K562 (cell line): Measurements from ENCODE around the gene SCYL1. TPM values are rescaled to one million over a fixed set of nuclear protein-coding genes. Genes with fewer than 3 reads are reported as not detected.
A peak's percentile ranks its signal among the peaks of the same experiment; 100 is the strongest.

ENCODE experiments used
- ATAC-seq: fragments of 200-7000 bp; cut with Tn5 transposase; 3 replicates; pipeline ENCODE4 v1.9.1; 2020; ENCODE audit warnings: moderate library complexity
- BruUV-seq: library from RNA; stranded (reverse); fragments of 400-500 nt; replicated peaks from 2 replicates; lab custom pipeline; 2021; lab: Mats Ljungman, UMichigan
- CTCF ChIA-PET: fragments of 300-600 bp; formaldehyde crosslinking; extraction: SDS; loops from one replicate; lab custom pipeline; 2021; ENCODE audit warnings: low intra/inter-chr PET ratio; lab: Yijun Ruan, JAX
- POLR2A ChIA-PET: fragments of 300-600, 350-650 bp; sonication (Branson Sonifier 250); formaldehyde crosslinking; extraction: SDS; loops from one replicate; lab custom pipeline; 2021; ENCODE audit warnings: antibody characterized with exemption, inconsistent platforms; lab: Yijun Ruan, JAX
- DNase-seq, 4 experiments: peaks; one replicate each; pipeline versions ENCODE4 v3.0.0 to v3.0.0-alpha.2; 2011 to 2018; ENCODE audit warnings: low spot score in 3 of 4, mixed read lengths in 3 of 4; ENCODE audit errors: extremely low read depth in 1 of 4
- FAIRE-seq: peaks from 2 replicates; lab custom pipeline; 2011; peaks lifted over from hg19 to GRCh38; lab: Jason Lieb, UNC
- H2AFZ ChIP-seq: 2 replicates; pipeline ENCODE4 v1.6.0; 2011; ENCODE audit warnings: low read depth, low read length, control low read depth, inconsistent platforms
- H3K27ac ChIP-seq: fragments of 200-600 bp; 3 replicates; pipeline ENCODE4 v1.8.0; 2011; ENCODE audit warnings: low read depth, mild to moderate bottlenecking, control low read depth, inconsistent platforms, low read length, moderate library complexity, mixed read lengths; ENCODE audit errors: extremely low read depth
- H3K27me3 ChIP-seq, 2 experiments: fragments of 300-600 bp in 1 of 2; 2 replicates in 1 of 2; 3 replicates in 1 of 2; pipeline versions ENCODE4 v1.6.0 to v1.8.0; 2011; ENCODE audit warnings: inconsistent platforms in 2 of 2, low read length in 2 of 2, mild to moderate bottlenecking in 1 of 2, mixed read lengths in 1 of 2, moderate library complexity in 1 of 2; ENCODE audit not compliant: control insufficient read depth in 2 of 2, insufficient read depth in 2 of 2
- H3K36me3 ChIP-seq: fragments of 300-600 bp; 3 replicates; pipeline ENCODE4 v1.8.0; 2011; ENCODE audit warnings: mild to moderate bottlenecking, low read length, inconsistent platforms; ENCODE audit not compliant: control insufficient read depth, insufficient read depth
- H3K4me1 ChIP-seq, 2 experiments: fragments of 200-600 bp in 1 of 2; replicated peaks in 1 of 2; 2 replicates in 1 of 2; 3 replicates in 1 of 2; pipeline versions ENCODE4 v1.5.1 to v1.8.0; 2011; ENCODE audit warnings: inconsistent platforms in 2 of 2, low read length in 2 of 2, mild to moderate bottlenecking in 1 of 2, mixed read lengths in 1 of 2, moderate library complexity in 1 of 2; ENCODE audit not compliant: control insufficient read depth in 2 of 2, insufficient read depth in 2 of 2
- H3K4me2 ChIP-seq: 2 replicates; pipeline ENCODE4 v1.6.1; 2011; ENCODE audit warnings: low read length, control low read depth, inconsistent platforms, mixed read lengths; ENCODE audit not compliant: insufficient read depth
- H3K4me3 ChIP-seq: fragments of 200-600 bp; sonication (generic), shearing (Covaris generic); 2 replicates; pipeline ENCODE4 v1.5.1; 2016; ENCODE audit warnings: control low read depth, inconsistent platforms
- H3K79me2 ChIP-seq: fragments of 200-600 bp; 3 replicates; pipeline ENCODE4 v1.8.0; 2011; ENCODE audit warnings: low read length, inconsistent platforms; ENCODE audit not compliant: control insufficient read depth, insufficient read depth
- H3K9ac ChIP-seq, 2 experiments: 2 replicates each; pipeline versions ENCODE4 v1.6.0 to v1.6.1; 2011; ENCODE audit warnings: low read depth in 2 of 2, low read length in 2 of 2, control low read depth in 1 of 2, inconsistent platforms in 1 of 2, mild to moderate bottlenecking in 1 of 2, mixed read lengths in 1 of 2; ENCODE audit not compliant: insufficient read depth in 1 of 2
- H3K9me1 ChIP-seq: one replicate; pipeline ENCODE4 v1.6.0; 2011; ENCODE audit warnings: inconsistent platforms, mild to moderate bottlenecking, low read length, moderate library complexity; ENCODE audit not compliant: control insufficient read depth, insufficient read depth
- H3K9me3 ChIP-seq: replicated peaks from 2 replicates; pipeline ENCODE4 v1.5.1; 2011; ENCODE audit warnings: low read depth, low read length, inconsistent platforms; ENCODE audit not compliant: control insufficient read depth, insufficient read depth
- H4K20me1 ChIP-seq: replicated peaks from 2 replicates; pipeline ENCODE4 v1.6.1; 2011; ENCODE audit warnings: low read length, inconsistent platforms, mixed read lengths; ENCODE audit not compliant: control insufficient read depth, insufficient read depth
- CCNT2 ChIP-seq: IDR thresholded peaks from 2 replicates; pipeline ENCODE4 v1.6.1; 2011; ENCODE audit warnings: borderline replicate concordance, low read depth, mild to moderate bottlenecking, moderate library complexity, mixed read lengths, low read length; ENCODE audit not compliant: insufficient read length; ENCODE audit errors: extremely low read depth
- CXXC5 ChIP-seq: fragments of 250-450 bp; sonication (Bioruptor Pico); IDR thresholded peaks from 2 replicates; pipeline ENCODE4 v1.8.0; 2022; ENCODE audit warnings: inconsistent platforms, mild to moderate bottlenecking, moderate library complexity
- DDX20 ChIP-seq: fragments of 450-650 bp; IDR thresholded peaks from 2 replicates; pipeline ENCODE4 v1.6.1; 2016; ENCODE audit warnings: missing genetic modification characterization, low read depth, mild to moderate bottlenecking, missing compliant biosample characterization, moderate library complexity
- EGR1 ChIP-seq: fragments of 450-650 bp; conservative IDR thresholded peaks from 2 replicates; pipeline ENCODE4 v1.6.1; 2017; ENCODE audit warnings: mild to moderate bottlenecking
- ELF2 ChIP-seq: fragments of 250-450 bp; sonication (Bioruptor Pico); IDR thresholded peaks from 2 replicates; pipeline ENCODE4 v1.5.0; 2021; ENCODE audit warnings: mild to moderate bottlenecking
- HDAC1 ChIP-seq, 2 experiments: fragments of 450-650 bp; IDR thresholded peaks; 2 replicates each; pipeline ENCODE4 v1.6.1; 2016 to 2017; ENCODE audit warnings: inconsistent platforms in 1 of 2, mild to moderate bottlenecking in 1 of 2, moderate library complexity in 1 of 2
- HMGN3 ChIP-seq: IDR thresholded peaks from 2 replicates; pipeline ENCODE4 v1.6.1; 2011; ENCODE audit warnings: borderline replicate concordance, low read depth, mild to moderate bottlenecking, mixed read lengths, low read length; ENCODE audit not compliant: insufficient read length; ENCODE audit errors: extremely low read depth
- KLF6 ChIP-seq: fragments of 250-450 bp; sonication (Bioruptor Pico); IDR thresholded peaks from 2 replicates; pipeline ENCODE4 v1.4.0; 2020; ENCODE audit warnings: mild to moderate bottlenecking, moderate library complexity, borderline replicate concordance
- SIN3A ChIP-seq, 2 experiments: fragments of 150-350 bp in 1 of 2; IDR thresholded peaks; 2 replicates each; pipeline ENCODE4 v1.6.1; 2011 to 2016; ENCODE audit warnings: borderline replicate concordance in 2 of 2, low read depth in 2 of 2, low read length in 2 of 2, mild to moderate bottlenecking in 2 of 2, moderate library complexity in 2 of 2; ENCODE audit not compliant: control insufficient read depth in 1 of 2
- SREBF1 ChIP-seq: fragments of 150-350 bp; IDR thresholded peaks from 2 replicates; pipeline ENCODE4 v1.6.1; 2014; ENCODE audit warnings: antibody characterized with exemption, low read depth, low read length, borderline replicate concordance
- YY1 ChIP-seq, 3 experiments: IDR thresholded peaks; 2 replicates each; pipeline ENCODE4 v1.6.1; 2011; ENCODE audit warnings: low read length in 2 of 3, mild to moderate bottlenecking in 2 of 3, moderate library complexity in 2 of 3, borderline replicate concordance in 1 of 3, control low read depth in 1 of 3, low read depth in 1 of 3; ENCODE audit not compliant: insufficient read depth in 3 of 3, insufficient replicate concordance in 2 of 3, control insufficient read depth in 1 of 3, insufficient read length in 1 of 3; ENCODE audit errors: extremely low read depth in 1 of 3
- ZBTB7A ChIP-seq: IDR thresholded peaks from 2 replicates; pipeline ENCODE4 v1.6.1; 2011; ENCODE audit warnings: low read depth, mild to moderate bottlenecking, low read length, moderate library complexity, borderline replicate concordance; ENCODE audit not compliant: control insufficient read depth
- ZFX ChIP-seq: sonication (generic); formaldehyde crosslinking; IDR thresholded peaks from 2 replicates; pipeline ENCODE4 v1.8.0; 2022; ENCODE audit warnings: mild to moderate bottlenecking, missing genetic modification reagents, moderate library complexity
- WGBS: fragments of 100-300 bp; shearing (Covaris generic); methylation state at CpG from one replicate; pipeline ENCODE4 v1.1.6; 2016; ENCODE audit warnings: low coverage, mixed read lengths; ENCODE audit not compliant: insufficient coverage; ENCODE audit errors: missing lambda C conversion rate; 5-methylcytosine and 5-hydroxymethylcytosine counted together
- in situ Hi-C: fragments of 300-500 bp; cut with MboI; formaldehyde crosslinking; loops from 4 replicates; pipeline ENCODE4 v1.15.0; 2018; ENCODE audit warnings: inconsistent platforms, mixed read lengths
- intact Hi-C: fragments of 100-400 bp; cut with micrococcal nuclease; formaldehyde crosslinking; loops from 2 replicates; pipeline ENCODE4 v1.14.2; 2022
- polyA plus RNA-seq, 8 experiments: library from polyadenylated mRNA; depleted of rRNA in 4 of 8; stranded (reverse) in 5 of 8; unstranded in 3 of 8; fragments of >200 nt; fragmentation: Nextera tagmentation in 2 of 8; fragmentation: Illumina TruSeq in 1 of 8; extraction: Ambion mirVana in 2 of 8; extraction: Trizol in 1 of 8; gene quantifications; 2 replicates each; pipeline versions ENCODE4 v1.2.1 to v1.2.3, GENCODE V29; 2011 to 2014; ENCODE audit warnings: inconsistent platforms in 1 of 8, missing spikeins in 1 of 8
- total RNA-seq, 7 experiments: library from RNA; depleted of rRNA in 6 of 7; stranded (reverse); fragments of >200 nt in 6 of 7; fragmentation: Illumina TruSeq in 2 of 7; extraction: Trizol in 2 of 7; gene quantifications; 2 replicates each; pipeline versions ENCODE4 v1.2.1 to v1.2.3, GENCODE V29; 2011 to 2021; ENCODE audit warnings: low replicate concordance in 1 of 7
- TF ChIP-seq, protein P1 (sequence below): sonication (generic); formaldehyde crosslinking; IDR thresholded peaks from 2 replicates; pipeline ENCODE4 v1.8.1; 2022; ENCODE audit warnings: missing genetic modification reagents
- TF ChIP-seq, protein P2 (sequence below), 2 experiments: fragments of 450-650 bp; IDR thresholded peaks; 2 replicates each; pipeline ENCODE4 v1.6.1; 2016

The SCYL1 gene
- total and polyA plus RNA-seq, 9 of the 15 experiments (the other 6 are each of a cell fraction or from before 2014, with no cell fraction given): 1.9 to 145 (median 57.6) TPM

DNA sequence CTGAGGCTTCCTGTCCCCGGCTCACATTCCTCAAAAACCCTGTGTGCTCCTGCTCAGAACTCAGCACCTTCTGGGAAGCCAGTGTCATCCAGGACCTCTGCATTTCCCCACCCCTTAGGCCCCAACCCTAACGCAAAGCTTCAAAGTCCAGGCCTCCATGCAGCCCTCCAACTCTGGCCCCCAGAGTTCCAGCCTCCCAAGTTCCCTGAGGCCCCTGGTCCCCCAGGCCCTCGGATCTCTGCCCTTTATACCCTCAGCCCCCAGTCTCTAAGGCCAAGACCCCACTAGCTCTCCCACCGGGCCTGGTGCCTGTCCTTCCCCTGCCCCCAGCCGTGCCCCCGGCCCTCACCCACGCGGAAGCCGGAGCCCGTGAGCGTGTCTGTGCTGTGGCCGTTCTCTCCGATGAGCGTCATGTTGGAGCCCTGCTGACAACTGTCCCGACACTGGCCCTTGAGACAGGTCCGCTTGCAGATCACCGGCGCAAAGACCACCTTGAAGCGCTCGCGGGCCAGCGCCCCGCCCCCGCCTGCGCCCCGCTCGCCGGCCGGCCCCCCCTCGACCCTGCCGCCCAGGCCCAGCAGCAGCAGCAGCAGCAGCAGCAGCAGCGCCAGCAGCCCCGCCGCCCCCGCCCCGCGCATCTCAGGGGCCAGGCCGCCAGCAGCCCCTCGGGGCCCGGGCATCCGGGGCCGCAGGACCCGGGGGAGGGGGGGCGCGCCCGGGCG lies 32.6 kb downstream of the SCYL1 start:
- Histone ChIP-seq H4K20me1 (no peaks in the 10 kb centered on the region), H3K4me2 (no peak overlapping the region; the same call in 1 of the 2 replicates), H3K4me1 (peaks cover 62 to 84% of the 10 kb centered on the region in 2 experiments), H3K9me1 (no peaks in the 10 kb centered on the region), H3K9me3 (no peaks in the 10 kb centered on the region), H3K4me3 (peak overlapping the region; percentile 41), H2AFZ (peak overlapping the region; percentile 56), H3K79me2 (no peaks in the 10 kb centered on the region), H3K36me3 (no peaks in the 10 kb centered on the region), H3K9ac (peak overlapping the region in 1 of 2 experiments; percentile 88; a peak in 1 of 4 replicates), H3K27ac (peak overlapping the region; percentile 68; the same call in 2 of the 3 replicates), H3K27me3 (no peaks in the 10 kb centered on the region)
- DNase-seq (peak in 2 of 4 experiments; percentile 63 to 65), FAIRE-seq (no peak), ATAC-seq (no peak)
- TF ChIP-seq KLF6 (CRISPR knock-in tag): no peak
- TF ChIP-seq HDAC1 (IDR thresholded peaks at IDR 0.05): 0 out of 4 replicates have a peak, but pooled peaks of 1 of the 2 experiments have one; percentile 18
- no peak for TF ChIP-seq SREBF1
- no peak for TF ChIP-seq HMGN3
- TF ChIP-seq ZFX (CRISPR knock-in tag): peak; percentile 43
- TF ChIP-seq SIN3A (IDR thresholded peaks at IDR 0.05; ENCODE audit: borderline replicate concordance in 2 of 2, control insufficient read depth in 1 of 2, low read depth in 2 of 2, low read length in 2 of 2): no peak
- TF ChIP-seq, protein P1, sequence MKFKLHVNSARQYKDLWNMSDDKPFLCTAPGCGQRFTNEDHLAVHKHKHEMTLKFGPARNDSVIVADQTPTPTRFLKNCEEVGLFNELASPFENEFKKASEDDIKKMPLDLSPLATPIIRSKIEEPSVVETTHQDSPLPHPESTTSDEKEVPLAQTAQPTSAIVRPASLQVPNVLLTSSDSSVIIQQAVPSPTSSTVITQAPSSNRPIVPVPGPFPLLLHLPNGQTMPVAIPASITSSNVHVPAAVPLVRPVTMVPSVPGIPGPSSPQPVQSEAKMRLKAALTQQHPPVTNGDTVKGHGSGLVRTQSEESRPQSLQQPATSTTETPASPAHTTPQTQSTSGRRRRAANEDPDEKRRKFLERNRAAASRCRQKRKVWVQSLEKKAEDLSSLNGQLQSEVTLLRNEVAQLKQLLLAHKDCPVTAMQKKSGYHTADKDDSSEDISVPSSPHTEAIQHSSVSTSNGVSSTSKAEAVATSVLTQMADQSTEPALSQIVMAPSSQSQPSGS (CRISPR knock-in tag): no peak
- peak in 1 of 3 experiments; percentile 1 for TF ChIP-seq YY1 (IDR thresholded peaks at IDR 0.05; ENCODE audit: borderline replicate concordance in 1 of 3, control insufficient read depth in 1 of 3, extremely low read depth in 1 of 3, insufficient read depth in 3 of 3, insufficient read length in 1 of 3, insufficient replicate concordance in 2 of 3, low read depth in 1 of 3, low read length in 2 of 3)
- no peak for TF ChIP-seq ELF2
- TF ChIP-seq ZBTB7A: peak; percentile 44; the same call in 1 of the 2 replicates
- no peak for TF ChIP-seq DDX20 (tag)
- TF ChIP-seq EGR1: peak; percentile 42; the same call in 1 of the 2 replicates
- TF ChIP-seq, protein P2, sequence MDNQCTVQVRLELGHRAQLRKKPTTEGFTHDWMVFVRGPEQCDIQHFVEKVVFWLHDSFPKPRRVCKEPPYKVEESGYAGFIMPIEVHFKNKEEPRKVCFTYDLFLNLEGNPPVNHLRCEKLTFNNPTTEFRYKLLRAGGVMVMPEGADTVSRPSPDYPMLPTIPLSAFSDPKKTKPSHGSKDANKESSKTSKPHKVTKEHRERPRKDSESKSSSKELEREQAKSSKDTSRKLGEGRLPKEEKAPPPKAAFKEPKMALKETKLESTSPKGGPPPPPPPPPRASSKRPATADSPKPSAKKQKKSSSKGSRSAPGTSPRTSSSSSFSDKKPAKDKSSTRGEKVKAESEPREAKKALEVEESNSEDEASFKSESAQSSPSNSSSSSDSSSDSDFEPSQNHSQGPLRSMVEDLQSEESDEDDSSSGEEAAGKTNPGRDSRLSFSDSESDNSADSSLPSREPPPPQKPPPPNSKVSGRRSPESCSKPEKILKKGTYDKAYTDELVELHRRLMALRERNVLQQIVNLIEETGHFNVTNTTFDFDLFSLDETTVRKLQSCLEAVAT (IDR thresholded peaks at IDR 0.05): 0 out of 4 replicates have a peak, but pooled peaks of 1 of the 2 experiments have one; percentile 26
- TF ChIP-seq CXXC5 (CRISPR knock-in tag): no peak
- TF ChIP-seq CCNT2: no peak
- intact Hi-C loops (no loop called here), in situ Hi-C loops (no loop called here)
- CTCF ChIA-PET: no interaction called here
- no TSS peak for BruUV-seq
- WGBS: 47% methylated on average over 14 of the region's 47 CpGs
- POLR2A ChIA-PET: interaction anchor here (0.6 to 1.7 kb wide), 6 partner anchors 27 to 296 kb away, joined by 3 to 9 read pairs (median 4); partner anchors contain the start of genes MALAT1 and POLA2
